K562 (cell line): ENCODE measurements around the gene TRIM71. TPM values are rescaled to one million over a fixed set of nuclear protein-coding genes. Genes with fewer than 3 reads are reported as not detected.

Experiments
- ATAC-seq: fragments of 200-7000 bp; cut with Tn5 transposase; 3 replicates; pipeline ENCODE4 v1.9.1; 2020; ENCODE audit warnings: moderate library complexity
- BruUV-seq: library from RNA; stranded (reverse); fragments of 400-500 nt; replicated peaks from 2 replicates; lab custom pipeline; 2021; lab: Mats Ljungman, UMichigan
- CTCF ChIA-PET: fragments of 300-600 bp; formaldehyde crosslinking; extraction: SDS; loops from one replicate; lab custom pipeline; 2021; ENCODE audit warnings: low intra/inter-chr PET ratio; lab: Yijun Ruan, JAX
- POLR2A ChIA-PET: fragments of 300-600, 350-650 bp; sonication (Branson Sonifier 250); formaldehyde crosslinking; extraction: SDS; loops from one replicate; lab custom pipeline; 2021; ENCODE audit warnings: antibody characterized with exemption, inconsistent platforms; lab: Yijun Ruan, JAX
- DNase-seq, 4 experiments: peaks; one replicate each; pipeline versions ENCODE4 v3.0.0 to v3.0.0-alpha.2; 2011 to 2018; ENCODE audit warnings: low spot score in 3 of 4, mixed read lengths in 3 of 4; ENCODE audit errors: extremely low read depth in 1 of 4
- FAIRE-seq: peaks from 2 replicates; lab custom pipeline; 2011; peaks lifted over from hg19 to GRCh38; lab: Jason Lieb, UNC
- H2AFZ ChIP-seq: 2 replicates; pipeline ENCODE4 v1.6.0; 2011; ENCODE audit warnings: low read depth, low read length, control low read depth, inconsistent platforms
- H3K27ac ChIP-seq: fragments of 200-600 bp; 3 replicates; pipeline ENCODE4 v1.8.0; 2011; ENCODE audit warnings: low read depth, mild to moderate bottlenecking, control low read depth, inconsistent platforms, low read length, moderate library complexity, mixed read lengths; ENCODE audit errors: extremely low read depth
- H3K27me3 ChIP-seq, 2 experiments: fragments of 300-600 bp in 1 of 2; 2 replicates in 1 of 2; 3 replicates in 1 of 2; pipeline versions ENCODE4 v1.6.0 to v1.8.0; 2011; ENCODE audit warnings: inconsistent platforms in 2 of 2, low read length in 2 of 2, mild to moderate bottlenecking in 1 of 2, mixed read lengths in 1 of 2, moderate library complexity in 1 of 2; ENCODE audit not compliant: control insufficient read depth in 2 of 2, insufficient read depth in 2 of 2
- H3K36me3 ChIP-seq: fragments of 300-600 bp; 3 replicates; pipeline ENCODE4 v1.8.0; 2011; ENCODE audit warnings: mild to moderate bottlenecking, low read length, inconsistent platforms; ENCODE audit not compliant: control insufficient read depth, insufficient read depth
- H3K4me1 ChIP-seq, 2 experiments: fragments of 200-600 bp in 1 of 2; replicated peaks in 1 of 2; 2 replicates in 1 of 2; 3 replicates in 1 of 2; pipeline versions ENCODE4 v1.5.1 to v1.8.0; 2011; ENCODE audit warnings: inconsistent platforms in 2 of 2, low read length in 2 of 2, mild to moderate bottlenecking in 1 of 2, mixed read lengths in 1 of 2, moderate library complexity in 1 of 2; ENCODE audit not compliant: control insufficient read depth in 2 of 2, insufficient read depth in 2 of 2
- H3K4me2 ChIP-seq: 2 replicates; pipeline ENCODE4 v1.6.1; 2011; ENCODE audit warnings: low read length, control low read depth, inconsistent platforms, mixed read lengths; ENCODE audit not compliant: insufficient read depth
- H3K4me3 ChIP-seq: fragments of 200-600 bp; sonication (generic), shearing (Covaris generic); 2 replicates; pipeline ENCODE4 v1.5.1; 2016; ENCODE audit warnings: control low read depth, inconsistent platforms
- H3K79me2 ChIP-seq: fragments of 200-600 bp; 3 replicates; pipeline ENCODE4 v1.8.0; 2011; ENCODE audit warnings: low read length, inconsistent platforms; ENCODE audit not compliant: control insufficient read depth, insufficient read depth
- H3K9ac ChIP-seq, 2 experiments: 2 replicates each; pipeline versions ENCODE4 v1.6.0 to v1.6.1; 2011; ENCODE audit warnings: low read depth in 2 of 2, low read length in 2 of 2, control low read depth in 1 of 2, inconsistent platforms in 1 of 2, mild to moderate bottlenecking in 1 of 2, mixed read lengths in 1 of 2; ENCODE audit not compliant: insufficient read depth in 1 of 2
- H3K9me1 ChIP-seq: one replicate; pipeline ENCODE4 v1.6.0; 2011; ENCODE audit warnings: inconsistent platforms, mild to moderate bottlenecking, low read length, moderate library complexity; ENCODE audit not compliant: control insufficient read depth, insufficient read depth
- H3K9me3 ChIP-seq: replicated peaks from 2 replicates; pipeline ENCODE4 v1.5.1; 2011; ENCODE audit warnings: low read depth, low read length, inconsistent platforms; ENCODE audit not compliant: control insufficient read depth, insufficient read depth
- H4K20me1 ChIP-seq: replicated peaks from 2 replicates; pipeline ENCODE4 v1.6.1; 2011; ENCODE audit warnings: low read length, inconsistent platforms, mixed read lengths; ENCODE audit not compliant: control insufficient read depth, insufficient read depth
- CAMTA2 ChIP-seq: fragments of 250-450 bp; sonication (Bioruptor Pico); conservative IDR thresholded peaks from 2 replicates; pipeline ENCODE4 v1.5.1; 2022
- NR2C2 ChIP-seq, 2 experiments: fragments of 200-800 bp in 1 of 2; sonication (Bioruptor generic) in 1 of 2; sonication (generic) in 1 of 2; formaldehyde crosslinking in 1 of 2; IDR thresholded peaks; 2 replicates each; pipeline versions ENCODE4 v1.6.1 to v1.8.0; 2016 to 2022; ENCODE audit warnings: mild to moderate bottlenecking in 1 of 2, missing compliant biosample characterization in 1 of 2, missing genetic modification characterization in 1 of 2, missing genetic modification reagents in 1 of 2
- RUNX1 ChIP-seq: sonication (generic); IDR thresholded peaks from 2 replicates; pipeline ENCODE4 v1.6.1; 2016; ENCODE audit warnings: antibody characterized with exemption, low read depth
- SIN3B ChIP-seq: fragments of 450-650 bp; IDR thresholded peaks from 2 replicates; pipeline ENCODE4 v1.6.1; 2017; ENCODE audit warnings: low read depth, mild to moderate bottlenecking, moderate library complexity
- SREBF1 ChIP-seq: fragments of 150-350 bp; IDR thresholded peaks from 2 replicates; pipeline ENCODE4 v1.6.1; 2014; ENCODE audit warnings: antibody characterized with exemption, low read depth, low read length, borderline replicate concordance
- ZBTB17 ChIP-seq: fragments of 450-650 bp; formaldehyde crosslinking; IDR thresholded peaks from 2 replicates; pipeline ENCODE4 v1.4.0; 2020; ENCODE audit warnings: mild to moderate bottlenecking
- ZNF589 ChIP-seq: fragments of 200-800 bp; sonication (Bioruptor generic); IDR thresholded peaks from 2 replicates; pipeline ENCODE4 v1.6.1; 2016; ENCODE audit warnings: low read depth, missing genetic modification characterization, missing compliant biosample characterization
- WGBS: fragments of 100-300 bp; shearing (Covaris generic); methylation state at CpG from one replicate; pipeline ENCODE4 v1.1.6; 2016; ENCODE audit warnings: low coverage, mixed read lengths; ENCODE audit not compliant: insufficient coverage; ENCODE audit errors: missing lambda C conversion rate; 5-methylcytosine and 5-hydroxymethylcytosine counted together
- in situ Hi-C: fragments of 300-500 bp; cut with MboI; formaldehyde crosslinking; loops from 4 replicates; pipeline ENCODE4 v1.15.0; 2018; ENCODE audit warnings: inconsistent platforms, mixed read lengths
- intact Hi-C: fragments of 100-400 bp; cut with micrococcal nuclease; formaldehyde crosslinking; loops from 2 replicates; pipeline ENCODE4 v1.14.2; 2022
- polyA plus RNA-seq, 8 experiments: library from polyadenylated mRNA; depleted of rRNA in 4 of 8; stranded (reverse) in 5 of 8; unstranded in 3 of 8; fragments of >200 nt; fragmentation: Nextera tagmentation in 2 of 8; fragmentation: Illumina TruSeq in 1 of 8; extraction: Ambion mirVana in 2 of 8; extraction: Trizol in 1 of 8; gene quantifications; 2 replicates each; pipeline versions ENCODE4 v1.2.1 to v1.2.3, GENCODE V29; 2011 to 2014; ENCODE audit warnings: inconsistent platforms in 1 of 8, missing spikeins in 1 of 8
- total RNA-seq, 7 experiments: library from RNA; depleted of rRNA in 6 of 7; stranded (reverse); fragments of >200 nt in 6 of 7; fragmentation: Illumina TruSeq in 2 of 7; extraction: Trizol in 2 of 7; gene quantifications; 2 replicates each; pipeline versions ENCODE4 v1.2.1 to v1.2.3, GENCODE V29; 2011 to 2021; ENCODE audit warnings: low replicate concordance in 1 of 7
- TF ChIP-seq, protein P1 (sequence below): fragments of 450-650 bp; formaldehyde crosslinking; IDR thresholded peaks from 2 replicates; pipeline ENCODE4 v1.4.0; 2022; ENCODE audit warnings: mild to moderate bottlenecking, moderate library complexity

TRIM71 gene
- total and polyA plus RNA-seq, 9 of the 15 experiments (the other 6 are each of a cell fraction or from before 2014, with no cell fraction given): 0.04 to 0.11 TPM; not detected in 7

DNA sequence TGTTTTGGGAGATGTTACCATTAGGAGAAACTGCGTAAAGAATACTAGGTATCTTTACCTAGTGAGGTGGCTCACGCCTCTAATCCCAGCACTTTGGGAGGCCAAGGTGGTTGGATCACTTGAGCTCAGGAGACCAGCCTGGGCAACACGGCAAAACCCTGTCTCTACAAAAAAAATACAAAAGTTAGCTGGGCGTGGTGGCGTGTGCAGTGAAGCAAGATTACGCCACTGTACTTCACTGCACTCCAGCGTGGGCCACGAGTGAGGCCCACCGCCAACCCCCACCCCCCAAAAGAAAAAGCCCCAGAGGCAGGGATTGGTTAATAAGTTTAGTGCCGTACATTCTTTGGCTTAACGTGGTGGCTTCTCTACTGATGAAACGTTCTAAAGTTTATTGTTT lies 23.5 kb downstream of the TRIM71 start:
- TF ChIP-seq SREBF1 (no peak), ZNF589 (no peak), SIN3B (no peak), RUNX1 (no peak), NR2C2 (CRISPR knock-in tag; IDR thresholded peaks at IDR 0.05) (no peak), NR2C2 (tag; IDR thresholded peaks at IDR 0.05) (no peak), ZBTB17 (CRISPR knock-in tag) (no peak), CAMTA2 (CRISPR knock-in tag) (no peak)
- TF ChIP-seq, protein P1, sequence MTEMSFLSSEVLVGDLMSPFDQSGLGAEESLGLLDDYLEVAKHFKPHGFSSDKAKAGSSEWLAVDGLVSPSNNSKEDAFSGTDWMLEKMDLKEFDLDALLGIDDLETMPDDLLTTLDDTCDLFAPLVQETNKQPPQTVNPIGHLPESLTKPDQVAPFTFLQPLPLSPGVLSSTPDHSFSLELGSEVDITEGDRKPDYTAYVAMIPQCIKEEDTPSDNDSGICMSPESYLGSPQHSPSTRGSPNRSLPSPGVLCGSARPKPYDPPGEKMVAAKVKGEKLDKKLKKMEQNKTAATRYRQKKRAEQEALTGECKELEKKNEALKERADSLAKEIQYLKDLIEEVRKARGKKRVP (CRISPR knock-in tag): no peak
- no peaks in the 10 kb centered on the region for H3K4me1 ChIP-seq
- in situ Hi-C loops (no loop called here), intact Hi-C loops (no loop called here)
- no peak overlapping the region for H3K27ac ChIP-seq
- H3K27me3 ChIP-seq: peaks cover 62 to 75% of the 10 kb centered on the region in 2 experiments
- H4K20me1 ChIP-seq: no peaks in the 10 kb centered on the region
- ChIA-PET CTCF (no interaction called here), POLR2A (no interaction called here)
- no peaks in the 10 kb centered on the region for H3K79me2 ChIP-seq
- no peak overlapping the region for H3K9ac ChIP-seq
- no peaks in the 10 kb centered on the region for H3K36me3 ChIP-seq
- FAIRE-seq (no peak), ATAC-seq (no peak), DNase-seq (no peak)
- H3K9me1 ChIP-seq: no peaks in the 10 kb centered on the region
- WGBS: 2% methylated on average over 12 of the region's 12 CpGs
- H3K4me3 ChIP-seq: no peak overlapping the region
- no peak overlapping the region for H2AFZ ChIP-seq
- no peaks in the 10 kb centered on the region for H3K9me3 ChIP-seq
- BruUV-seq: no TSS peak
- H3K4me2 ChIP-seq: no peak overlapping the region
